ENCODE measurements around the gene SRRM3.
A peak's percentile ranks its signal among the peaks of the same experiment; 100 is the strongest.
"Not testable (repeated sequence)": the region's sequence is repeated elsewhere in the genome, so short reads cannot be mapped to it uniquely, and the experiment has no call there.

The SRRM3 gene

DNA sequence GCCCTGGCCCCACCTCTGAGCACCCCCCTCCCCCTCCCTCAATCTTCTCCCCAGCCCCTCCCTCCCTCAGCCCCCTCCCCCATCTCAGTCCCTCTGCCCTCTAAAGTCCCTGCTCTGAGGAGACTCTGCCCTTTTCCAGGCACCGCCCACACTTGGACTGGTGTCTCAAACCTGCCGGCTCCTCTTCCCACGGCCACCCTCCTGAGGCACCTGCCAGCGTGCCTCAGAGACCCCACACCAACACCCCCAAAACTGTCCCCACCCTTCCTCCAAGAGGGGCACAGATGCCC is 66.1 kb downstream of the SRRM3 start:
- Histone ChIP-seq H3K4me3 (ENCODE audit: low read depth, low read length) (no peak overlapping the region), H3K27me3 (ENCODE audit: control insufficient read depth, insufficient read depth, low read length) (no peaks in the 10 kb centered on the region), H3K79me2 (no peaks in the 10 kb centered on the region), H3K27ac (no peak overlapping the region), H3K4me1 (no peaks in the 10 kb centered on the region), H3K4me2 (ENCODE audit: low read length) (peak overlapping the region; percentile 43), H3K9me3 (ENCODE audit: control insufficient read depth, low read length) (no peaks in the 10 kb centered on the region), H3K36me3 (ENCODE audit: control insufficient read depth, insufficient read depth, low read length) (no peaks in the 10 kb centered on the region), H2AFZ (no peak overlapping the region), H3K9ac (no peak overlapping the region)
- TF ChIP-seq CTCF (IDR thresholded peaks at IDR 0.05) = no peak

- Histone ChIP-seq H3K27me3 (ENCODE audit: control insufficient read depth, insufficient read depth, low read length) (no peaks in the 10 kb centered on the region), H3K27ac (no peak overlapping the region), H3K79me2 (no peaks in the 10 kb centered on the region), H3K9ac (no peak overlapping the region), H3K4me3 (ENCODE audit: low read depth, low read length) (no peak overlapping the region), H3K36me3 (ENCODE audit: control insufficient read depth, insufficient read depth, low read length) (no peaks in the 10 kb centered on the region), H3K9me3 (ENCODE audit: control insufficient read depth, low read length) (no peaks in the 10 kb centered on the region), H2AFZ (no peak overlapping the region), H3K4me1 (no peaks in the 10 kb centered on the region), H3K4me2 (ENCODE audit: low read length) (no peak overlapping the region)
- TF ChIP-seq CTCF (IDR thresholded peaks at IDR 0.05) = no peak
Observed at GRCh38 chr7:76268376-76268775, 66.7 kb downstream of the SRRM3 start.

DNA sequence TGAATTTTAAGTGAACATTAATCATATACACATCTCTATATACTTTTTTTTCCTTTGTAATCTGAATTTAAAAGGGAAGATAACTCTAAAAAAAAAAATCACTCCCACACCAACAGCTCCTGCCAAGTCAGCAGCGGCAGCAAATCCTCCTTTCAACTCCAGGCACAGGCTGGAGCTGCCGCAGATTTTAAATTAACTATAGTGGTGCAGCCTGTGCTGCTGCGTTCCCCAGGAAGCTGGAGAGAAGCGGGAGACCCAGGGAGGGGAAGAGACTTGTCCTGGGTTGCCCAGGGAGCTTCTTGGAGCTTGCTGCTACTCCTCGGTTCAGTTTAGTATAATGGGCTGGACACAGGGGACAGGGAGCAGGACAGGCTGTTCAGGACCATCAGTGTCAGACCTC is 68.2 kb downstream of the SRRM3 start:
- H3K4me1 ChIP-seq = no peaks in the 10 kb centered on the region
- H3K4me3 ChIP-seq (ENCODE audit: low read depth, low read length) = no peak overlapping the region
- H3K27me3 ChIP-seq (ENCODE audit: control insufficient read depth, insufficient read depth, low read length) = no peaks in the 10 kb centered on the region
- TF ChIP-seq CTCF (IDR thresholded peaks at IDR 0.05) = no peak
- no peaks in the 10 kb centered on the region for H3K79me2 ChIP-seq
- no peak overlapping the region for H3K27ac ChIP-seq
- H3K9ac ChIP-seq = no peak overlapping the region
- no peak overlapping the region for H3K4me2 ChIP-seq (ENCODE audit: low read length)
- H3K9me3 ChIP-seq (ENCODE audit: control insufficient read depth, low read length) = no peaks in the 10 kb centered on the region
- H2AFZ ChIP-seq = no peak overlapping the region
- H3K36me3 ChIP-seq (ENCODE audit: control insufficient read depth, insufficient read depth, low read length) = no peaks in the 10 kb centered on the region

- H3K9me3 ChIP-seq (ENCODE audit: control insufficient read depth, low read length); H3K4me2 ChIP-seq (ENCODE audit: low read length); H2AFZ ChIP-seq; H3K27ac ChIP-seq; H3K79me2 ChIP-seq; H3K4me1 ChIP-seq; H3K27me3 ChIP-seq (ENCODE audit: control insufficient read depth, insufficient read depth, low read length); H3K4me3 ChIP-seq (ENCODE audit: low read depth, low read length); H3K36me3 ChIP-seq (ENCODE audit: control insufficient read depth, insufficient read depth, low read length); H3K9ac ChIP-seq: not testable (repeated sequence)
Observed at GRCh38 chr7:76271384-76271783, 69.7 kb downstream of the SRRM3 start.

DNA sequence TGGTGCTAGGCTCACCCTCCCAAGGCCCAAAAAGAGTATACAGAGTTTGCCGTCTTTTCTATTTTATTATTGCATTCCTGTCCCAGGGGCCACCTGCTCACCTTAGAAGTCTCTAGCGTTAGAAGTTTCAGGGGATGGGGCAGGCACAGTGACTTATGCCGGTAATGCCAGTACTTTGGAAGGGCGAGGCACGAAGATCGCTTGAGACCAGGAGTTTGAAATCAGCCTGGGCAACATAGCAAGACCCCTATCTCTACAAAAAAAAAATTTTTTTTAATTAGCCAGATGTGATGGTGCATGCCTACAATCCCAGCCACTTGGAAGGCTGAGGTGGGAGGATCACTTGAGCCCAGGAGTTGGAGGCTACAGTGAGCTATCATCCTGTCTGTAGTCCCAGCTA is 70.4 kb downstream of the SRRM3 start:
- Histone ChIP-seq H3K4me1 (no peaks in the 10 kb centered on the region), H3K9me3 (ENCODE audit: control insufficient read depth, low read length) (no peaks in the 10 kb centered on the region), H3K9ac (no peak overlapping the region), H2AFZ (no peak overlapping the region), H3K4me2 (ENCODE audit: low read length) (no peak overlapping the region), H3K79me2 (no peaks in the 10 kb centered on the region), H3K4me3 (ENCODE audit: low read depth, low read length) (no peak overlapping the region), H3K27me3 (ENCODE audit: control insufficient read depth, insufficient read depth, low read length) (no peaks in the 10 kb centered on the region), H3K27ac (no peak overlapping the region), H3K36me3 (ENCODE audit: control insufficient read depth, insufficient read depth, low read length) (no peaks in the 10 kb centered on the region)
- no peak for TF ChIP-seq CTCF (IDR thresholded peaks at IDR 0.05)

Data from parathyroid adenoma (tissue), 2 donors.